WTC11 (cell line): ENCODE measurements around the gene ANKRD37. TPM values are rescaled to one million over a fixed set of nuclear protein-coding genes. Genes with fewer than 3 reads are reported as not detected.

ENCODE experiments used
- ATAC-seq: fragments of 200-7000 bp; cut with Tn5 transposase; 2 replicates; pipeline ENCODE4 v1.10.0; 2021; ENCODE audit warnings: mild to moderate bottlenecking, moderate library complexity
- CTCF ChIA-PET: fragments of 300-600 bp; sonication (Branson Sonifier 250); formaldehyde crosslinking; loops from one replicate; lab custom pipeline; 2021; ENCODE audit warnings: antibody characterized with exemption; lab: Charles Lee
- POLR2A ChIA-PET: fragments of 350-600 bp; sonication (Branson Sonifier 250); formaldehyde crosslinking; loops from one replicate; lab custom pipeline; 2021; ENCODE audit warnings: antibody characterized with exemption; lab: Charles Lee
- DNase-seq: peaks from one replicate; pipeline ENCODE4 v3.0.0; 2021; ENCODE audit warnings: low spot score
- H3K27ac Mint-ChIP-seq: 2 replicates; pipeline ENCODE4 v1.8.0; 2021; ENCODE audit warnings: mixed read lengths
- H3K27me3 Mint-ChIP-seq: 2 replicates; pipeline ENCODE4 v1.8.0; 2021; ENCODE audit warnings: low read depth, mild to moderate bottlenecking, moderate library complexity, mixed read lengths
- H3K36me3 Mint-ChIP-seq: 2 replicates; pipeline ENCODE4 v1.8.0; 2021; ENCODE audit warnings: mixed read lengths
- H3K4me1 Mint-ChIP-seq: 2 replicates; pipeline ENCODE4 v1.8.0; 2022; ENCODE audit warnings: mixed read lengths
- H3K4me3 Mint-ChIP-seq: 2 replicates; pipeline ENCODE4 v1.8.0; 2021; ENCODE audit warnings: mild to moderate bottlenecking, moderate library complexity, mixed read lengths
- H3K9me3 Mint-ChIP-seq: 2 replicates; pipeline ENCODE4 v1.8.0; 2021; ENCODE audit warnings: mixed read lengths
- ATF2 ChIP-seq: sonication (generic); formaldehyde crosslinking; IDR thresholded peaks from 2 replicates; pipeline ENCODE4 v1.8.1; 2022; ENCODE audit warnings: low read depth, missing genetic modification reagents, borderline replicate concordance
- ATF3 ChIP-seq: sonication (generic); formaldehyde crosslinking; conservative IDR thresholded peaks from 2 replicates; pipeline ENCODE4 v1.8.1; 2022; ENCODE audit warnings: mild to moderate bottlenecking, missing genetic modification reagents
- CBFB ChIP-seq: sonication (generic); formaldehyde crosslinking; IDR thresholded peaks from 2 replicates; pipeline ENCODE4 v1.8.1; 2022; ENCODE audit warnings: mild to moderate bottlenecking, low read depth, missing genetic modification reagents
- CDX4 ChIP-seq: fragments of 250-450 bp; sonication (Bioruptor Pico); IDR thresholded peaks from 2 replicates; pipeline ENCODE4 v1.9.0; 2021; ENCODE audit warnings: moderate library complexity, mild to moderate bottlenecking, inconsistent platforms, borderline replicate concordance
- CTCF ChIP-seq: fragments of 200-600 bp; IDR thresholded peaks from 2 replicates; pipeline ENCODE4 v1.8.0; 2022; ENCODE audit warnings: antibody characterized with exemption
- E2F5 ChIP-seq: sonication (generic); formaldehyde crosslinking; IDR thresholded peaks from 2 replicates; pipeline ENCODE4 v1.8.1; 2022; ENCODE audit warnings: mild to moderate bottlenecking, moderate library complexity, missing genetic modification reagents
- GABPB1 ChIP-seq: sonication (generic); formaldehyde crosslinking; IDR thresholded peaks from 2 replicates; pipeline ENCODE4 v1.8.1; 2023; ENCODE audit warnings: mild to moderate bottlenecking, missing genetic modification reagents
- IRF2 ChIP-seq: sonication (generic); formaldehyde crosslinking; IDR thresholded peaks from 2 replicates; pipeline ENCODE4 v1.8.0; 2022; ENCODE audit warnings: low read depth, missing genetic modification reagents, borderline replicate concordance
- MXD4 ChIP-seq: fragments of 250-450 bp; sonication (Bioruptor Pico); IDR thresholded peaks from 2 replicates; pipeline ENCODE4 v1.8.0; 2021; ENCODE audit warnings: mild to moderate bottlenecking, moderate library complexity, borderline replicate concordance
- NR2C2 ChIP-seq: sonication (generic); formaldehyde crosslinking; IDR thresholded peaks from 2 replicates; pipeline ENCODE4 v1.8.0; 2022; ENCODE audit warnings: mild to moderate bottlenecking, missing genetic modification reagents
- PRRX2 ChIP-seq: fragments of 250-450 bp; sonication (Bioruptor Pico); IDR thresholded peaks from 2 replicates; pipeline ENCODE4 v1.8.0; 2021; ENCODE audit warnings: mild to moderate bottlenecking
- TEAD1 ChIP-seq: sonication (generic); formaldehyde crosslinking; IDR thresholded peaks from 2 replicates; pipeline ENCODE4 v1.8.0; 2022; ENCODE audit warnings: mild to moderate bottlenecking, missing genetic modification reagents
- TEAD4 ChIP-seq: sonication (generic); formaldehyde crosslinking; IDR thresholded peaks from 2 replicates; pipeline ENCODE4 v1.8.0; 2022; ENCODE audit warnings: mild to moderate bottlenecking, missing genetic modification reagents
- TP53 ChIP-seq: sonication (generic); formaldehyde crosslinking; IDR thresholded peaks from 2 replicates; pipeline ENCODE4 v1.8.1; 2023; ENCODE audit warnings: mild to moderate bottlenecking, missing genetic modification reagents
- ZBTB21 ChIP-seq: sonication (generic); formaldehyde crosslinking; IDR thresholded peaks from 2 replicates; pipeline ENCODE4 v1.8.1; 2023; ENCODE audit warnings: mild to moderate bottlenecking, missing genetic modification reagents, borderline replicate concordance
- ZNF121 ChIP-seq: sonication (generic); formaldehyde crosslinking; IDR thresholded peaks from 2 replicates; pipeline ENCODE4 v1.8.0; 2023; ENCODE audit warnings: missing genetic modification reagents
- ZNF281 ChIP-seq: sonication (generic); formaldehyde crosslinking; IDR thresholded peaks from 2 replicates; pipeline ENCODE4 v1.8.0; 2023; ENCODE audit warnings: mild to moderate bottlenecking, missing genetic modification reagents
- ZNF532 ChIP-seq: fragments of 250-450 bp; sonication (Bioruptor Pico); IDR thresholded peaks from 2 replicates; pipeline ENCODE4 v1.9.0; 2021; ENCODE audit warnings: mild to moderate bottlenecking, borderline replicate concordance
- ZSCAN18 ChIP-seq: fragments of 250-450 bp; sonication (Bioruptor Pico); IDR thresholded peaks from 2 replicates; pipeline ENCODE4 v2.1.2; 2022; ENCODE audit warnings: mild to moderate bottlenecking, moderate library complexity
- total RNA-seq: library from RNA; stranded (reverse); gene quantifications from 3 replicates; pipeline ENCODE4 v1.2.3, GENCODE V29; 2021

Gene ANKRD37
- total RNA-seq, 1 experiment from 2014 or later, result 3.0 TPM

- TF ChIP-seq ATF2 (CRISPR knock-in tag) (no peak), ZSCAN18 (CRISPR knock-in tag) (no peak), ZNF532 (CRISPR knock-in tag) (no peak), TEAD4 (CRISPR knock-in tag) (no peak), ZNF281 (no peak), CTCF (no peak), CDX4 (no peak), GABPB1 (CRISPR knock-in tag) (no peak), NR2C2 (CRISPR knock-in tag) (no peak)
- TF ChIP-seq, all 79 proteins: peak for 0
Measured at GRCh38 chr4:185364886-185365285, 31.8 kb upstream of the ANKRD37 start (continued).

GRCh38 chr4:185369731-185370130 lies 26.9 kb upstream of the ANKRD37 start:
- TF ChIP-seq ZSCAN18 (CRISPR knock-in tag) (no peak), ZNF121 (no peak), TEAD1 (no peak), PRRX2 (no peak), CBFB (CRISPR knock-in tag) (no peak), MXD4 (CRISPR knock-in tag) (no peak), ZBTB21 (CRISPR knock-in tag) (no peak), E2F5 (CRISPR knock-in tag) (no peak), ATF3 (CRISPR knock-in tag) (no peak), TP53 (CRISPR knock-in tag) (no peak), IRF2 (no peak)
- POLR2A ChIA-PET, result no interaction called here
- Mint-ChIP-seq H3K9me3 (no peaks in the 10 kb centered on the region), H3K4me1 (peaks cover 11% of the 10 kb centered on the region), H3K27me3 (no peaks in the 10 kb centered on the region), H3K36me3 (peaks cover 11% of the 10 kb centered on the region; the same call in 1 of the 2 replicates), H3K4me3 (no peak overlapping the region), H3K27ac (peak overlapping the region; percentile 68; the same call in 1 of the 2 replicates)
- CTCF ChIA-PET, result no interaction called here
- ATAC-seq (no peak), DNase-seq (no peak)
